K562 (cell line): Measurements from ENCODE around the gene RPL29. TPM values are rescaled to one million over a fixed set of nuclear protein-coding genes. Genes with fewer than 3 reads are reported as not detected.
A peak's percentile ranks its signal among the peaks of the same experiment; 100 is the strongest.

ENCODE experiments used
- ARNT ChIP-seq, 2 experiments: fragments of 450-650 bp; IDR thresholded peaks; 2 replicates each; pipeline ENCODE4 v1.6.1; 2016; ENCODE audit warnings: mild to moderate bottlenecking in 1 of 2
- BRD4 ChIP-seq: fragments of 200-600 bp; sonication (generic); IDR thresholded peaks from 2 replicates; pipeline ENCODE4 v1.6.1; 2017; ENCODE audit warnings: inconsistent platforms
- CBFA2T3 ChIP-seq: fragments of 450-650 bp; IDR thresholded peaks from 2 replicates; pipeline ENCODE4 v1.6.1; 2017
- CEBPB ChIP-seq: fragments of 450-650 bp; IDR thresholded peaks from 2 replicates; pipeline ENCODE4 v1.6.1; 2016; ENCODE audit warnings: missing genetic modification characterization, missing compliant biosample characterization
- ETV1 ChIP-seq: fragments of 450-650 bp; conservative IDR thresholded peaks from 2 replicates; pipeline ENCODE4 v1.6.1; 2016; ENCODE audit warnings: missing genetic modification characterization, control low read depth, low read depth, missing compliant biosample characterization
- ETV5 ChIP-seq: sonication (generic); formaldehyde crosslinking; IDR thresholded peaks from 2 replicates; pipeline ENCODE4 v1.4.0; 2020; ENCODE audit warnings: low read depth, mild to moderate bottlenecking, missing genetic modification reagents
- FOXJ2 ChIP-seq: fragments of 200-800 bp; sonication (Bioruptor generic); IDR thresholded peaks from 2 replicates; pipeline ENCODE4 v1.6.1; 2016; ENCODE audit warnings: missing genetic modification characterization, missing compliant biosample characterization
- HDAC6 ChIP-seq: IDR thresholded peaks from 2 replicates; pipeline ENCODE4 v1.6.1; 2012; ENCODE audit warnings: low read depth, mild to moderate bottlenecking, control low read depth, inconsistent platforms, low read length, moderate library complexity
- HEY1 ChIP-seq: fragments of 250-450 bp; sonication (Bioruptor Pico); IDR thresholded peaks from 2 replicates; pipeline ENCODE4 v1.5.0; 2020; ENCODE audit warnings: mild to moderate bottlenecking, moderate library complexity, borderline replicate concordance
- KDM5B ChIP-seq: fragments of 200-600 bp; sonication (generic); IDR thresholded peaks from 2 replicates; pipeline ENCODE4 v1.6.1; 2012; ENCODE audit warnings: low read depth, mild to moderate bottlenecking, moderate library complexity, low read length, control low read depth, inconsistent platforms; ENCODE audit not compliant: insufficient replicate concordance
- MCM2 ChIP-seq: fragments of 450-650 bp; IDR thresholded peaks from 2 replicates; pipeline ENCODE4 v1.6.1; 2017; ENCODE audit warnings: low read depth, mild to moderate bottlenecking
- MEF2D ChIP-seq: conservative IDR thresholded peaks from 2 replicates; pipeline ENCODE4 v1.6.1; 2016; ENCODE audit warnings: low read depth, missing genetic modification characterization, missing compliant biosample characterization
- NRF1 ChIP-seq, 2 experiments: fragments of 450-650 bp; IDR thresholded peaks in 1 of 2; conservative IDR thresholded peaks in 1 of 2; 2 replicates each; pipeline ENCODE4 v1.6.1; 2014; ENCODE audit warnings: mild to moderate bottlenecking in 2 of 2
- PKNOX1 ChIP-seq: fragments of 450-650 bp; IDR thresholded peaks from 2 replicates; pipeline ENCODE4 v1.6.1; 2016
- RBFOX2 ChIP-seq: fragments of 200-400 bp; formaldehyde crosslinking; IDR thresholded peaks from 2 replicates; pipeline ENCODE4 v1.6.1; 2017; ENCODE audit warnings: low read depth, mild to moderate bottlenecking, low read length, moderate library complexity
- RBM25 ChIP-seq: fragments of 200-400 bp; formaldehyde crosslinking; IDR thresholded peaks from 2 replicates; pipeline ENCODE4 v1.6.1; 2018; ENCODE audit warnings: low read length, low read depth, moderate library complexity; ENCODE audit not compliant: severe bottlenecking
- SMC3 ChIP-seq: conservative IDR thresholded peaks from 2 replicates; pipeline ENCODE4 v1.6.1; 2011; ENCODE audit warnings: low read depth, low read length, improper control_type of control experiment; ENCODE audit not compliant: insufficient read depth
- SP1 ChIP-seq: sonication (generic); formaldehyde crosslinking; IDR thresholded peaks from 2 replicates; pipeline ENCODE4 v1.8.1; 2022; ENCODE audit warnings: mild to moderate bottlenecking, missing genetic modification reagents
- SUPT5H ChIP-seq: fragments of 450-650 bp; IDR thresholded peaks from 2 replicates; pipeline ENCODE4 v1.6.1; 2016
- U2AF2 ChIP-seq: fragments of 200-400 bp; formaldehyde crosslinking; optimal IDR thresholded peaks from 2 replicates; pipeline ENCODE3; 2017; ENCODE audit warnings: low read depth, mild to moderate bottlenecking, low read length
- WHSC1 ChIP-seq: IDR thresholded peaks from one replicate; pipeline ENCODE4 v1.6.1; 2012; ENCODE audit warnings: low read length, control low read depth, inconsistent platforms
- XRCC3 ChIP-seq: fragments of 450-650 bp; IDR thresholded peaks from 2 replicates; pipeline ENCODE4 v1.6.1; 2017; ENCODE audit warnings: mild to moderate bottlenecking, moderate library complexity
- ZFX ChIP-seq: sonication (generic); formaldehyde crosslinking; IDR thresholded peaks from 2 replicates; pipeline ENCODE4 v1.8.0; 2022; ENCODE audit warnings: mild to moderate bottlenecking, missing genetic modification reagents, moderate library complexity
- ZNF165 ChIP-seq: fragments of 250-450 bp; sonication (Bioruptor Pico); IDR thresholded peaks from 2 replicates; pipeline ENCODE4 v1.4.0; 2020; ENCODE audit warnings: borderline replicate concordance
- ZNF511 ChIP-seq: sonication (generic); formaldehyde crosslinking; IDR thresholded peaks from 2 replicates; pipeline ENCODE4 v1.8.0; 2022; ENCODE audit warnings: mild to moderate bottlenecking, missing genetic modification reagents
- ZNF707 ChIP-seq: fragments of 250-450 bp; sonication (Bioruptor Pico); conservative IDR thresholded peaks from 2 replicates; pipeline ENCODE4 v1.8.0; 2022; ENCODE audit warnings: inconsistent platforms, mild to moderate bottlenecking, moderate library complexity
- ZNF740 ChIP-seq, 3 experiments: fragments of 200-800 bp in 1 of 3; sonication (Bioruptor generic) in 1 of 3; sonication (generic) in 1 of 3; formaldehyde crosslinking in 1 of 3; IDR thresholded peaks; 2 replicates each; pipeline versions ENCODE4 v1.6.1 to v1.8.0; 2016 to 2022; ENCODE audit warnings: mild to moderate bottlenecking in 2 of 3, missing compliant biosample characterization in 2 of 3, missing genetic modification characterization in 2 of 3, missing genetic modification reagents in 1 of 3
- polyA plus RNA-seq, 8 experiments: library from polyadenylated mRNA; depleted of rRNA in 4 of 8; stranded (reverse) in 5 of 8; unstranded in 3 of 8; fragments of >200 nt; fragmentation: Nextera tagmentation in 2 of 8; fragmentation: Illumina TruSeq in 1 of 8; extraction: Ambion mirVana in 2 of 8; extraction: Trizol in 1 of 8; gene quantifications; 2 replicates each; pipeline versions ENCODE4 v1.2.1 to v1.2.3, GENCODE V29; 2011 to 2014; ENCODE audit warnings: inconsistent platforms in 1 of 8, missing spikeins in 1 of 8
- total RNA-seq, 7 experiments: library from RNA; depleted of rRNA in 6 of 7; stranded (reverse); fragments of >200 nt in 6 of 7; fragmentation: Illumina TruSeq in 2 of 7; extraction: Trizol in 2 of 7; gene quantifications; 2 replicates each; pipeline versions ENCODE4 v1.2.1 to v1.2.3, GENCODE V29; 2011 to 2021; ENCODE audit warnings: low replicate concordance in 1 of 7

Gene RPL29
- total and polyA plus RNA-seq, 9 of the 15 experiments (the other 6 are each of a cell fraction or from before 2014, with no cell fraction given), result 568 to 1,475 (median 1,104) TPM

- TF ChIP-seq WHSC1 (no peak), RBFOX2 (peak; percentile 96), MEF2D (no peak), XRCC3 (no peak), HDAC6 (no peak), FOXJ2 (no peak), RBM25 (no peak), SP1 (CRISPR knock-in tag) (peak; percentile 48; the same call in 1 of the 2 replicates), PKNOX1 (peak; percentile 77), SUPT5H (no peak), HEY1 (CRISPR knock-in tag) (no peak), ZNF511 (CRISPR knock-in tag) (no peak), SMC3 (no peak), ETV5 (CRISPR knock-in tag) (peak; percentile 94), ZNF165 (CRISPR knock-in tag) (no peak), KDM5B (peak; percentile 86), CEBPB (tag) (peak; percentile 50; the same call in 1 of the 2 replicates), ARNT (IDR thresholded peaks at IDR 0.05) (no peak), ETV1 (peak; percentile 73), U2AF2 (no peak), ZFX (CRISPR knock-in tag) (peak; percentile 87), ZNF707 (CRISPR knock-in tag) (no peak), BRD4 (no peak), CBFA2T3 (no peak), ZNF740 (CRISPR knock-in tag; IDR thresholded peaks at IDR 0.05) (no peak), ZNF740 (tag; IDR thresholded peaks at IDR 0.05) (no peak), NRF1 (conservative IDR thresholded peaks at IDR 0.05 in 1 of 2, IDR thresholded peaks at IDR 0.05 in 1 of 2) (peak; percentile 84 to 86), MCM2 (no peak)
Measured at GRCh38 chr3:51982838-51983577, 12.7 kb downstream of the RPL29 start, which contains the start of gene ACY1 (continued).
